KBM-7 (cell line): Measurements from ENCODE around the gene PLXNA3.

Experiments used
- DNase-seq: peaks from one replicate; pipeline ENCODE4 v3.0.0-alpha.2; 2015
- in situ Hi-C: fragments of 300-500 bp; cut with MboI; formaldehyde crosslinking; loops from 2 replicates; pipeline ENCODE4 v1.14.3; 2020; ENCODE audit warnings: low sequenced_read_pairs, low pct_unique_long_range_greater_than_20kb, mixed read lengths

PLXNA3 gene

GRCh38 chrX:154472685-154473632 lies 14.9 kb downstream of the PLXNA3 start:
- no peak for DNase-seq
- in situ Hi-C loops: no loop called here

- no peak for DNase-seq
- in situ Hi-C loops: no loop called here
Observed at GRCh38 chrX:154473683-154474082, 15.6 kb downstream of the PLXNA3 start.

GRCh38 chrX:154476821-154477220 lies 18.7 kb downstream of the PLXNA3 start:
- DNase-seq: no peak
- in situ Hi-C loops: no loop called here

- in situ Hi-C loops: no loop called here
- no peak for DNase-seq
Observed at GRCh38 chrX:154477891-154478477, 19.9 kb downstream of the PLXNA3 start.

- in situ Hi-C loops: no loop called here
- DNase-seq: peak; percentile 97
Observed at GRCh38 chrX:154478728-154479622, 20.9 kb downstream of the PLXNA3 start, which contains the start of gene LAGE3. TSS of gene LAGE3 (minus strand) at chrX:154479281. CDS start at chrX:154478915, 366 bp downstream.

GRCh38 chrX:154481195-154481594 lies 23.1 kb downstream of the PLXNA3 start:
- DNase-seq: no peak
- in situ Hi-C loops: no loop called here

- no peak for DNase-seq
- in situ Hi-C loops: no loop called here
Observed at GRCh38 chrX:154481911-154482601, 24.0 kb downstream of the PLXNA3 start.

GRCh38 chrX:154482786-154483185 lies 24.7 kb downstream of the PLXNA3 start:
- in situ Hi-C loops: no loop called here
- DNase-seq: no peak

GRCh38 chrX:154483325-154483724 lies 25.2 kb downstream of the PLXNA3 start:
- in situ Hi-C loops: no loop called here
- no peak for DNase-seq

- no peak for DNase-seq
- in situ Hi-C loops: no loop called here
Observed at GRCh38 chrX:154484255-154485149, 26.4 kb downstream of the PLXNA3 start.

GRCh38 chrX:154485150-154486051 lies 27.3 kb downstream of the PLXNA3 start:
- DNase-seq: no peak
- in situ Hi-C loops: no loop called here

GRCh38 chrX:154486052-154486395 lies 27.9 kb downstream of the PLXNA3 start:
- in situ Hi-C loops: no loop called here
- peak; percentile 37 for DNase-seq

- DNase-seq: peak; percentile 79
- in situ Hi-C loops: no loop called here
Observed at GRCh38 chrX:154486396-154487207, 28.5 kb downstream of the PLXNA3 start, which contains the start of gene UBL4A. TSS of gene UBL4A (minus strand) at chrX:154486615. CDS start at chrX:154486584, 31 bp downstream.

GRCh38 chrX:154487518-154488290 lies 29.6 kb downstream of the PLXNA3 start:
- in situ Hi-C loops: no loop called here
- DNase-seq: no peak

GRCh38 chrX:154488336-154489075 lies 30.4 kb downstream of the PLXNA3 start:
- DNase-seq: no peak
- in situ Hi-C loops: no loop called here
